HepG2 (cell line): ENCODE data around the gene SLCO2A1.

Experiments
- CTCF ChIP-seq: sonication (generic); formaldehyde crosslinking; IDR thresholded peaks from 2 replicates; pipeline ENCODE4 v1.5.0; 2020; ENCODE audit warnings: mild to moderate bottlenecking, missing genetic modification reagents, moderate library complexity
- SALL2 ChIP-seq: sonication (generic); formaldehyde crosslinking; IDR thresholded peaks from 2 replicates; pipeline ENCODE4 v1.8.1; 2023; ENCODE audit warnings: mild to moderate bottlenecking, missing genetic modification reagents, inconsistent platforms
- SRF ChIP-seq: IDR thresholded peaks from 2 replicates; pipeline ENCODE4 v1.6.1; 2011; ENCODE audit warnings: mild to moderate bottlenecking, low read depth, low read length, moderate library complexity
- SRSF9 ChIP-seq: fragments of 200-400 bp; formaldehyde crosslinking; IDR thresholded peaks from 2 replicates; pipeline ENCODE4 v1.6.1; 2018; ENCODE audit warnings: borderline replicate concordance, mild to moderate bottlenecking, low read depth, low read length; ENCODE audit not compliant: insufficient read depth, poor library complexity, severe bottlenecking
- TP53 ChIP-seq: sonication (generic); formaldehyde crosslinking; conservative IDR thresholded peaks from 2 replicates; pipeline ENCODE4 v1.4.0; 2020; ENCODE audit warnings: missing genetic modification reagents

GRCh38 chr3:133884054-133884886 is 145.5 kb downstream of the SLCO2A1 start:
- TF ChIP-seq SRF (no peak), TP53 (CRISPR knock-in tag) (no peak), CTCF (CRISPR knock-in tag) (no peak), SRSF9 (no peak), SALL2 (no peak)
